ENCODE data around the gene IRX5.

IRX5 gene

GRCh38 chr16:54892981-54893380 is 37.7 kb upstream of the IRX5 start:
- TF ChIP-seq CTCF (IDR thresholded peaks at IDR 0.05; ENCODE audit: insufficient read depth, low read length, missing control alignments): no peak
- no peak for DNase-seq (ENCODE audit: low read depth, low spot score)
- POLR2A ChIA-PET: no interaction called here
- H3K4me3 ChIP-seq (ENCODE audit: low read depth, low read length): no peak overlapping the region
- CTCF ChIA-PET: no interaction called here

- no peak overlapping the region for H3K4me3 ChIP-seq (ENCODE audit: low read depth, low read length)
- ChIA-PET POLR2A (no interaction called here), CTCF (no interaction called here)
- TF ChIP-seq CTCF (IDR thresholded peaks at IDR 0.05; ENCODE audit: insufficient read depth, low read length, missing control alignments): no peak
- DNase-seq (ENCODE audit: low read depth, low spot score): no peak
Measured at GRCh38 chr16:54897930-54898329, 32.7 kb upstream of the IRX5 start.

GRCh38 chr16:54901606-54902005 is 29.1 kb upstream of the IRX5 start:
- CTCF ChIA-PET: no interaction called here
- no peak for TF ChIP-seq CTCF (IDR thresholded peaks at IDR 0.05; ENCODE audit: insufficient read depth, low read length, missing control alignments)
- POLR2A ChIA-PET: no interaction called here
- H3K4me3 ChIP-seq (ENCODE audit: low read depth, low read length): no peak overlapping the region
- DNase-seq (ENCODE audit: low read depth, low spot score): no peak

GRCh38 chr16:54903047-54903446 is 27.6 kb upstream of the IRX5 start:
- no peak for TF ChIP-seq CTCF (IDR thresholded peaks at IDR 0.05; ENCODE audit: insufficient read depth, low read length, missing control alignments)
- ChIA-PET CTCF (no interaction called here), POLR2A (no interaction called here)
- no peak overlapping the region for H3K4me3 ChIP-seq (ENCODE audit: low read depth, low read length)
- DNase-seq (ENCODE audit: low read depth, low spot score): no peak

GRCh38 chr16:54911079-54911478 is 19.6 kb upstream of the IRX5 start:
- no peak for TF ChIP-seq CTCF (IDR thresholded peaks at IDR 0.05; ENCODE audit: insufficient read depth, low read length, missing control alignments)
- DNase-seq (ENCODE audit: low read depth, low spot score): no peak
- ChIA-PET CTCF (no interaction called here), POLR2A (no interaction called here)
- H3K4me3 ChIP-seq (ENCODE audit: low read depth, low read length): no peak overlapping the region

- DNase-seq (ENCODE audit: low read depth, low spot score): no peak
- no peak overlapping the region for H3K4me3 ChIP-seq (ENCODE audit: low read depth, low read length)
- CTCF ChIA-PET: no interaction called here
- POLR2A ChIA-PET: no interaction called here
- no peak for TF ChIP-seq CTCF (IDR thresholded peaks at IDR 0.05; ENCODE audit: insufficient read depth, low read length, missing control alignments)
Measured at GRCh38 chr16:54912720-54913119, 17.9 kb upstream of the IRX5 start.
